ENCODE measurements around the gene HYI. TPM values are rescaled to one million over a fixed set of nuclear protein-coding genes. Genes with fewer than 3 reads are reported as not detected.
"Not testable (repeated sequence)": the region's sequence is repeated elsewhere in the genome, so short reads cannot be mapped to it uniquely, and the experiment has no call there.

The HYI gene
- total and polyA plus RNA-seq, 5 experiments from 2014 or later: 2.4 to 18.9 (median 4.8) TPM

GRCh38 chr1:43419627-43420425 lies 33.9 kb downstream of the HYI start:
- H3K4me3 Mint-ChIP-seq: no peak overlapping the region
- H3K9me3 Mint-ChIP-seq: no peaks in the 10 kb centered on the region
- peaks cover 0 to 5% (median under 1%) of the 10 kb centered on the region in 4 donors for H3K4me1 Mint-ChIP-seq
- DNase-seq (no peak), ATAC-seq (no peak)
- POLR2A ChIA-PET: no interaction called here
- H3K36me3 Mint-ChIP-seq: peaks cover 0 to 51% (median 12%) of the 10 kb centered on the region in 3 donors
- H3K27ac Mint-ChIP-seq: peak overlapping the region in 1 of 10 donors; percentile 55
- no peaks in the 10 kb centered on the region for H3K27me3 Mint-ChIP-seq

GRCh38 chr1:43418858-43419257 lies 34.9 kb downstream of the HYI start:
- ATAC-seq (no peak), DNase-seq (no peak)
- H3K27ac Mint-ChIP-seq: no peak overlapping the region
- peaks cover 0 to 45% (median 13%) of the 10 kb centered on the region in 3 donors for H3K36me3 Mint-ChIP-seq
- H3K4me1 Mint-ChIP-seq: peaks cover 3 to 8% (median 4%) of the 10 kb centered on the region in 4 donors
- no peak overlapping the region for H3K4me3 Mint-ChIP-seq
- POLR2A ChIA-PET: no interaction called here
- no peaks in the 10 kb centered on the region for H3K9me3 Mint-ChIP-seq
- no peaks in the 10 kb centered on the region for H3K27me3 Mint-ChIP-seq

- Mint-ChIP-seq H3K27me3 (no peaks in the 10 kb centered on the region), H3K4me3 (no peak overlapping the region), H3K4me1 (peaks cover 3 to 6% (median 4%) of the 10 kb centered on the region in 4 donors), H3K27ac (no peak overlapping the region), H3K36me3 (peaks cover 0 to 35% (median 13%) of the 10 kb centered on the region in 3 donors), H3K9me3 (no peaks in the 10 kb centered on the region)
- DNase-seq (no peak), ATAC-seq (no peak)
- POLR2A ChIA-PET: no interaction called here
Observed at GRCh38 chr1:43415901-43416300, 37.8 kb downstream of the HYI start.

GRCh38 chr1:43414634-43415223 lies 39.0 kb downstream of the HYI start:
- H3K27ac Mint-ChIP-seq: peak overlapping the region in 4 of 10 donors; percentile 17 to 76 (median 52)
- ATAC-seq (peak; percentile 91 to 98), DNase-seq (peak; percentile 45 to 83 (median 68))
- no peaks in the 10 kb centered on the region for H3K9me3 Mint-ChIP-seq
- H3K36me3 Mint-ChIP-seq: peaks cover 0 to 34% (median 10%) of the 10 kb centered on the region in 3 donors
- no peak overlapping the region for H3K4me3 Mint-ChIP-seq
- H3K27me3 Mint-ChIP-seq: no peaks in the 10 kb centered on the region
- H3K4me1 Mint-ChIP-seq: peaks cover 3 to 6% (median 5%) of the 10 kb centered on the region in 4 donors
- POLR2A ChIA-PET: interaction anchor here (0.8 to 1.3 kb wide), 3 partner anchors 27 to 190 kb away, joined by 3 to 7 read pairs (median 3); no protein-coding TSS in a partner anchor

- DNase-seq, H3K27me3 Mint-ChIP-seq, H3K4me3 Mint-ChIP-seq, H3K4me1 Mint-ChIP-seq, POLR2A ChIA-PET, H3K9me3 Mint-ChIP-seq, ATAC-seq: not testable (repeated sequence)
- H3K36me3 Mint-ChIP-seq: peaks cover 0 to 40% (median 6%) of the 10 kb centered on the region in 3 donors
- peak overlapping the region in 1 of 10 donors; percentile 51 for H3K27ac Mint-ChIP-seq
Observed at GRCh38 chr1:43413426-43413825, 40.3 kb downstream of the HYI start.

- ATAC-seq (no peak), DNase-seq (no peak)
- H3K4me3 Mint-ChIP-seq: no peak overlapping the region
- H3K9me3 Mint-ChIP-seq: no peaks in the 10 kb centered on the region
- POLR2A ChIA-PET: interaction anchor here (0.6 kb wide), 1 partner anchor 75 kb away, joined by 3 read pairs; no protein-coding TSS in a partner anchor
- H3K4me1 Mint-ChIP-seq: peaks cover 3 to 10% (median 5%) of the 10 kb centered on the region in 4 donors
- no peaks in the 10 kb centered on the region for H3K27me3 Mint-ChIP-seq
- peak overlapping the region in 1 of 10 donors; percentile 28 for H3K27ac Mint-ChIP-seq
- H3K36me3 Mint-ChIP-seq: peaks cover 8 to 66% (median 9%) of the 10 kb centered on the region in 3 donors
Observed at GRCh38 chr1:43410571-43410970, 43.2 kb downstream of the HYI start.

GRCh38 chr1:43405876-43406234 lies 47.9 kb downstream of the HYI start:
- H3K27ac Mint-ChIP-seq: no peak overlapping the region
- H3K4me3 Mint-ChIP-seq: no peak overlapping the region
- peaks cover 3 to 16% (median 13%) of the 10 kb centered on the region in 4 donors for H3K4me1 Mint-ChIP-seq
- H3K36me3 Mint-ChIP-seq: peaks cover 11 to 90% (median 12%) of the 10 kb centered on the region in 3 donors
- DNase-seq: no peak
- no peak for ATAC-seq
- H3K27me3 Mint-ChIP-seq: no peaks in the 10 kb centered on the region
- no peaks in the 10 kb centered on the region for H3K9me3 Mint-ChIP-seq
- POLR2A ChIA-PET: no interaction called here

- POLR2A ChIA-PET: no interaction called here
- H3K4me3 Mint-ChIP-seq: no peak overlapping the region
- H3K4me1 Mint-ChIP-seq: peaks cover 3 to 17% (median 14%) of the 10 kb centered on the region in 4 donors
- no peak overlapping the region for H3K27ac Mint-ChIP-seq
- H3K36me3 Mint-ChIP-seq: peaks cover 11 to 87% (median 12%) of the 10 kb centered on the region in 3 donors
- no peaks in the 10 kb centered on the region for H3K27me3 Mint-ChIP-seq
- no peak for ATAC-seq
- no peaks in the 10 kb centered on the region for H3K9me3 Mint-ChIP-seq
- DNase-seq: no peak
Observed at GRCh38 chr1:43405219-43405875, 48.4 kb downstream of the HYI start.

GRCh38 chr1:43404353-43404752 lies 49.4 kb downstream of the HYI start:
- ATAC-seq (no peak), DNase-seq (no peak)
- H3K4me3 Mint-ChIP-seq: no peak overlapping the region
- POLR2A ChIA-PET: no interaction called here
- no peak overlapping the region for H3K27ac Mint-ChIP-seq
- peaks cover 3 to 20% (median 16%) of the 10 kb centered on the region in 4 donors for H3K4me1 Mint-ChIP-seq
- no peaks in the 10 kb centered on the region for H3K9me3 Mint-ChIP-seq
- H3K27me3 Mint-ChIP-seq: no peaks in the 10 kb centered on the region
- H3K36me3 Mint-ChIP-seq: peaks cover 11 to 79% (median 12%) of the 10 kb centered on the region in 3 donors

GRCh38 chr1:43402089-43402865 lies 51.5 kb downstream of the HYI start:
- POLR2A ChIA-PET: no interaction called here
- no peak for DNase-seq
- Mint-ChIP-seq H3K4me1 (peaks cover 8 to 32% (median 20%) of the 10 kb centered on the region in 4 donors), H3K27me3 (no peaks in the 10 kb centered on the region), H3K36me3 (peaks cover 11 to 65% (median 12%) of the 10 kb centered on the region in 3 donors), H3K27ac (peak overlapping the region in 3 of 10 donors; percentile 13 to 22 (median 19)), H3K9me3 (no peaks in the 10 kb centered on the region), H3K4me3 (no peak overlapping the region)
- ATAC-seq: no peak
